Naive thymus-derived CD4-positive, alpha-beta T cell (primary cell): ENCODE results near the gene JAM3. TPM values are rescaled to one million over a fixed set of nuclear protein-coding genes. Genes with fewer than 3 reads are reported as not detected.

Source experiments
- ATAC-seq: fragments of 150-1000 bp; cut with Tn5 transposase; 2 replicates; pipeline ENCODE4 v1.10.0; 2021; ENCODE audit warnings: mild to moderate bottlenecking, moderate library complexity
- CTCF ChIA-PET: fragments of 350-600 bp; sonication (Branson Sonifier 250); formaldehyde crosslinking; loops from one replicate; lab custom pipeline; 2021; ENCODE audit warnings: antibody characterized with exemption; lab: Charles Lee
- POLR2A ChIA-PET: fragments of 350-600 bp; sonication (Branson Sonifier 250); formaldehyde crosslinking; loops from one replicate; lab custom pipeline; 2021; ENCODE audit warnings: antibody characterized with exemption, inconsistent platforms; lab: Charles Lee
- DNase-seq, 9 donors: peaks; one replicate each; pipeline versions ENCODE4 v3.0.0 to v3.0.0-alpha.2; 2020 to 2022; ENCODE audit warnings: mixed read lengths in 1 of 9
- H3K27ac ChIP-seq: one replicate; pipeline ENCODE4 v1.7.0; 2013; ENCODE audit warnings: mild to moderate bottlenecking, low read depth, low read length, moderate library complexity
- H3K27me3 ChIP-seq, 2 donors: one replicate each; pipeline ENCODE4 v1.7.0; 2013; ENCODE audit warnings: low read length in 2 of 2, mild to moderate bottlenecking in 2 of 2, moderate library complexity in 2 of 2; ENCODE audit not compliant: control insufficient read depth in 2 of 2, insufficient read depth in 2 of 2
- H3K36me3 ChIP-seq, 3 experiments: 1 replicate in 2 of 3; 2 replicates in 1 of 3; pipeline ENCODE4 v1.7.0; 2013; ENCODE audit warnings: low read length in 3 of 3, mild to moderate bottlenecking in 3 of 3, moderate library complexity in 1 of 3; ENCODE audit not compliant: insufficient read depth in 3 of 3, control insufficient read depth in 2 of 3
- H3K4me1 ChIP-seq, 2 donors: one replicate each; pipeline ENCODE4 v1.7.0; 2013; ENCODE audit warnings: low read length in 2 of 2, mild to moderate bottlenecking in 2 of 2, moderate library complexity in 1 of 2; ENCODE audit not compliant: control insufficient read depth in 2 of 2, insufficient read depth in 2 of 2
- H3K4me3 ChIP-seq: 2 replicates; pipeline ENCODE4 v1.7.0; 2013; ENCODE audit warnings: mild to moderate bottlenecking, low read length
- H3K9me3 ChIP-seq, 3 experiments: 1 replicate in 2 of 3; 2 replicates in 1 of 3; pipeline ENCODE4 v1.7.0; 2013; ENCODE audit warnings: low read length in 3 of 3; ENCODE audit not compliant: control insufficient read depth in 2 of 3
- H3K27ac Mint-ChIP-seq, 9 donors: one replicate each; pipeline ENCODE4 v1.8.0; 2020 to 2022; ENCODE audit warnings: mixed read lengths in 9 of 9, mild to moderate bottlenecking in 8 of 9, moderate library complexity in 5 of 9, inconsistent platforms in 2 of 9
- H3K27me3 Mint-ChIP-seq, 5 donors: one replicate each; pipeline ENCODE4 v1.8.0; 2021 to 2022; ENCODE audit warnings: mixed read lengths in 5 of 5, mild to moderate bottlenecking in 1 of 5
- H3K36me3 Mint-ChIP-seq, 5 donors: one replicate each; pipeline ENCODE4 v1.8.0; 2020 to 2022; ENCODE audit warnings: mixed read lengths in 5 of 5, mild to moderate bottlenecking in 3 of 5, inconsistent platforms in 1 of 5
- H3K4me1 Mint-ChIP-seq, 7 donors: one replicate each; pipeline ENCODE4 v1.8.0; 2020 to 2022; ENCODE audit warnings: mixed read lengths in 7 of 7, mild to moderate bottlenecking in 3 of 7, inconsistent platforms in 1 of 7
- H3K4me3 Mint-ChIP-seq, 10 donors: one replicate each; pipeline ENCODE4 v1.8.0; 2020 to 2022; ENCODE audit warnings: mild to moderate bottlenecking in 10 of 10, mixed read lengths in 10 of 10, moderate library complexity in 6 of 10, inconsistent platforms in 2 of 10
- H3K9me3 Mint-ChIP-seq, 11 donors: one replicate each; pipeline ENCODE4 v1.8.0; 2020 to 2022; ENCODE audit warnings: mixed read lengths in 11 of 11, mild to moderate bottlenecking in 4 of 11, inconsistent platforms in 1 of 11, moderate library complexity in 1 of 11
- intact Hi-C, 2 donors: fragments of 100-400 bp; cut with micrococcal nuclease; formaldehyde crosslinking; loops; one replicate each; pipeline ENCODE4 v1.15.1; 2023
- polyA plus RNA-seq, 2 donors: library from polyadenylated mRNA; unstranded; fragments of 300-500 nt; fragmentation: Illumina TruSeq; gene quantifications; one replicate each; pipeline ENCODE4 v1.2.3, GENCODE V29; 2021
- total RNA-seq, 6 experiments: library from RNA in 5 of 6; stranded (reverse) in 5 of 6; gene quantifications; 1 replicate in 5 of 6; 2 replicates in 1 of 6; pipeline ENCODE4 v1.2.3 and lab custom pipeline; 2021 to 2026

Gene JAM3
- total and polyA plus RNA-seq, 7 experiments from 2014 or later = 4.8 to 8.2 (median 6.0) TPM

DNA sequence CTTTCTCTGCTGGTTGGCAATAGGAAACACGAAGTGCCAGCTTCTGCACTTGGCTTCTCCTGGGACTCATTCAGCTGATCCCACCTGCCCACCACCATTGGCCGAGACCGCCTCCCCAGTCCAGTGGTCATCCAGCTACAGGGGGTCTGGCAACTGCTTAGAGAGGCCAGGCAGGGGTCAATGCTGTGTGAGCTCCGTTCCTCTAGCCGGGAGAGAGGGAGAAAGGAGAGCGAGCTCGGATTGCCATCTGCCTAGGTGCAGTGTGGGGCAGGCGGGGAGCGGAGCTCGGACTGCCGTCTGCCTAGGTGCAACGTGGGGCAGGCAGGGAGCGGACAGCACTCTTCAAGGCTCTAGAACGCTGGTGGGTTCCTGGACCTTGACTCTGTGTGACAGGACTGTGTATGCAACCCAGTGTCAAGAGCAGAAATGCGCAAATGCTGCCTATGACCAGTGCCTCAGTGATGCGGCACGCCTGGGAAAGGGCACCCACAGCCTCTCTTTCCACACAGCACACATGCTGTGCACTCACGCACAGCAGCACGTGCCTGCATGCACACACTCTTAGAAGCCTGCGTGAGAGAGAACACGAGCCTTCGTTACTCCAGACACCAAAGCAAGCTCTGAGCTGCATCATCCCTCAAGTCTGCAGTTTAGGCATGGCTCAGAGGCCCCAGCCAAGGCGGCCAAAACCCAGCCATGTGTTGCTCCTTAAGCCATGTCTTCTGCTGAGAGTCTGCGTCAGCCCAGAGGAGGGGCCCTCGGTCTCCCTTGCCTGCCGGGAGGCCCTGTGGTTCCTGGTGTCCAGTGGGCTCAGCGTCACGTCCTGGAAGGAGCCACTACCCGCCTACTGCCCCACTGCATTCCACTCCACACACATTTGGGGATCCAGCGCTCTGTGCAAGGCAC, 26.8 kb upstream of the JAM3 start:
- Histone ChIP-seq H3K4me1 (peaks cover 0 to 7% of the 10 kb centered on the region in 2 donors), H3K4me3 (no peak overlapping the region), H3K27ac (no peak overlapping the region), H3K36me3 (no peaks in the 10 kb centered on the region), H3K27me3 (no peaks in the 10 kb centered on the region), H3K9me3 (no peaks in the 10 kb centered on the region)
- ATAC-seq (no peak), DNase-seq (no peak)
- CTCF ChIA-PET = interaction anchor here (0.6 to 2.0 kb wide), 2 partner anchors 13 to 40 kb away, joined by 3 to 4 read pairs; no protein-coding TSS in a partner anchor
- POLR2A ChIA-PET = interaction anchor here (1.6 kb wide), 1 partner anchor 9 kb away, joined by 4 read pairs; no protein-coding TSS in a partner anchor
- Mint-ChIP-seq H3K4me3 (no peak overlapping the region), H3K27me3 (peaks cover 0 to 10% (median 2%) of the 10 kb centered on the region in 5 donors), H3K27ac (peak overlapping the region in 1 of 9 donors; percentile 17), H3K9me3 (no peaks in the 10 kb centered on the region), H3K36me3 (no peaks in the 10 kb centered on the region), H3K4me1 (peaks cover 8 to 18% (median 12%) of the 10 kb centered on the region in 7 donors)
- intact Hi-C loops = no loop called here

DNA sequence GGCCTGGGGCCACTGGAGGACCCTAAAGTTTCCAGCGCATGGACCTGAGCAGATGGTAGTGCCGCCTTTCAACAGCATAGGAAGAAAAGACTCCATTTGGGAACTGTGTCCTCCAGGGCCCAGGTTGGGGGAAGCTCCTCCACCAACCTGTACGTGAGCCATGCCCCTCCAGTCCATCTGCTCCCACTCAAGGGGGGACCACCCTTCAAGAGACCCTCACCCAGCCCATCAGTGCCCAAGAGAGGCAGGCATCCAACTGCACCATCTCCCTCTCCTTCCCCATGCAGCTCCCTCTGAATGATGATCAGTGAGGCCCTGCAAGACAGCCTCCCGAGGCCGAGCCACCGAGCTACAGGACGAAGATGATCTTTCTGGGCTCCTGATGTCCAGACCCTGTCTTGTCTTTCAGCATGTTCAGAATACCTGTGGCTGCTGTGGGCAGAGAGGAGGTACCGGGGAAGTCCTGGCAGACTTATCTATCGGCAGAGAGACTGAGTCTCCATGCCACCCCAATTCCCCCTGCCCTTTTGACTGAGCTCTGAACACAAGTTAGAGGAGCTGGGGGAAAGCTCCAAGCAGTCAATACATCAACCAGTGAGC, 25.0 kb upstream of the JAM3 start:
- no peaks in the 10 kb centered on the region for H3K9me3 ChIP-seq
- H3K27ac Mint-ChIP-seq = peak overlapping the region in 1 of 9 donors; percentile 34
- H3K36me3 ChIP-seq = no peaks in the 10 kb centered on the region
- no peak overlapping the region for H3K27ac ChIP-seq
- no peak for ATAC-seq
- POLR2A ChIA-PET = interaction anchor here (1.0 to 1.1 kb wide), 2 partner anchors 8 to 23 kb away, joined by 3 to 5 read pairs; no protein-coding TSS in a partner anchor
- H3K4me3 ChIP-seq = no peak overlapping the region
- no peaks in the 10 kb centered on the region for H3K27me3 ChIP-seq
- H3K27me3 Mint-ChIP-seq = peaks cover 4 to 23% (median 9%) of the 10 kb centered on the region in 5 donors
- no peak for DNase-seq
- H3K4me1 ChIP-seq = no peaks in the 10 kb centered on the region
- intact Hi-C loops = no loop called here
- H3K4me3 Mint-ChIP-seq = no peak overlapping the region
- H3K36me3 Mint-ChIP-seq = no peaks in the 10 kb centered on the region
- no peaks in the 10 kb centered on the region for H3K9me3 Mint-ChIP-seq
- H3K4me1 Mint-ChIP-seq = peaks cover 0 to 12% (median under 1%) of the 10 kb centered on the region in 7 donors
- CTCF ChIA-PET = interaction anchor here (0.5 to 3.4 kb wide), 5 partner anchors 54 to 230 kb away, joined by 3 to 29 read pairs (median 3); no protein-coding TSS in a partner anchor

DNA sequence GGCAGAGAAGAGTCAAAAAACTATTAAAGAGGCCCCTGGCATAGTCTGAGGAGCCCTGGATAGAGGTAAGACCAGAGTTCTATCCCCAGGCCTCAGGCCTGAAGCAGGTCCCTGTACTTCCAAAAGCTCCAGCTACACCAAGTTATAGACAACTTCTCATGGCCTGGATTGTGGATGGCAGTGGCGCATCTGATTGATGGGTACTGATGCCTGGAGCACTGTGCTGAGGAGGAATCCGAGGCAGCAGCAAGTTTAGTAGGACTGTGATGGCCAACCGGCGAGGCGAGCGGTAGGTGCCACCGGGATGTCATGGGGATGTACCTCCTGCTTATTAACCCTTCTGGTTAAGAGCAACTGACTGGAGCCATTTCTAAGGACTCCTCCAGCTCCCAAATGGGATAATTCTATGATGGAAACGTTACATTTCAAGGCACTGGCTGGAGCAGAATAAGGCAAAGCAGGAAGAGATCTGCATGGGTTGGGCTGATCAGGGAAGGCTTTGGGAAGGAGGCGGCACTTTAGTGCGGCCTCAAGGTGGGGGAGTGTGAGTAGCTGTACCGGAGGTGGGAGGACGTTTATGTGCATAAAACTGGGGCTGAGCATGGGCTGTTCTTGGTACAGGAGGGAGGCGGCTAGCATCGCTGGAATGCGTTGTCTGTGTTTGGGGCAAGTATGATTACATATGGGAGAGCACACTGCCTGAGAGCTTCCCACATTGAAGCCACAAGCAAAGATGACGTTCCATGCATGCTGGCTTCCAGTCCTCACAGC, 24.2 kb upstream of the JAM3 start:
- no peaks in the 10 kb centered on the region for H3K36me3 ChIP-seq
- CTCF ChIA-PET = interaction anchor here (0.6 to 3.4 kb wide), 6 partner anchors 25 to 163 kb away, joined by 3 to 29 read pairs (median 3); no protein-coding TSS in a partner anchor
- POLR2A ChIA-PET = interaction anchor here (1.0 to 1.2 kb wide), 3 partner anchors 9 to 97 kb away, joined by 3 to 5 read pairs (median 3); no protein-coding TSS in a partner anchor
- Mint-ChIP-seq H3K27me3 (peaks cover 8 to 26% (median 16%) of the 10 kb centered on the region in 5 donors), H3K36me3 (no peaks in the 10 kb centered on the region), H3K4me3 (no peak overlapping the region), H3K27ac (peak overlapping the region in 4 of 9 donors; percentile 3 to 65 (median 39)), H3K4me1 (peaks cover 0 to 12% (median 6%) of the 10 kb centered on the region in 7 donors), H3K9me3 (no peaks in the 10 kb centered on the region)
- DNase-seq = no peak
- no peak overlapping the region for H3K27ac ChIP-seq
- no peaks in the 10 kb centered on the region for H3K9me3 ChIP-seq
- intact Hi-C loops = loop anchor here (1.0 kb wide), 2 partner anchors 77 to 117 kb away; no protein-coding TSS in a partner anchor
- H3K4me3 ChIP-seq = no peak overlapping the region
- no peaks in the 10 kb centered on the region for H3K4me1 ChIP-seq
- H3K27me3 ChIP-seq = peaks cover 0 to 2% of the 10 kb centered on the region in 2 donors
- ATAC-seq = no peak

DNA sequence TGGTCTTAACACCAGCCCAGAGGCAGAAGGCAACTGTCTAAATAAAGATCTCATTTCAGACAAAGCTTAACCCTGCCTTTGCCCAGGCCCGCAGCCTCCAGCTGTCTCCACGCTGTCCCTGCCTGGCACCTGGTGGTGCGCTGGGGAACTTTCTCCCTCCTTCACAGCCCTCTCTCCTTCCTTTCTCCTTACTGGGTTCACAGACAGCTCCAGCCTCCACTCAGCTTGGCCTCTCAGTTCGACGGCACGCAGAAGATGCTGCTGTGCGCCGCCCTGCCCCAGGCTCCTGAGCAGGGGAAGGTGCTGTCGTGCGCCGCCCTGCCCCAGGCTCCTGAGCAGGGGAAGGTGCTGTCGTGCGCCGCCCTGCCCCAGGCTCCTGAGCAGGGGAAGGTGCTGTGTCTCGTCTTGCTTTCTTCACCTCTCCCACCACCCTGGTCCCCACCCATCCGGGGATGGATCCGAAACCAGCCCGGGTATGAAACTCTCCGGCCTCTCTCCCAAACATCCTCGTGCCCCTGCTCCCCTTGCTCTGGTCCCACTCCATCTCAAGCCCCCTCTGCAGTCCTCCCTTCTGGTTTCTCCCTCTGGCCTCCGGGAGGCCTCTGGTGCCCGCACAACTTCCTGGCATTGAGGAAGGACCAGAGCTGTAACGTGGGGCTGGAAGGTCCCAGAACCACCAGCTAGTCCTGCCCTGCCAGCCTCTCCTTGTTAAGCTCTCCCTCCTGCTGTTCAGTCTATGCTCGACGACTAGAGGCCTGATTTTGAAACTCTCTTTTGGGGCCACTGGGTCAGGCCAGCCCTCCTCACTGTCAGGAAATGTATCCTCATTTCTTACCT, 22.9 kb upstream of the JAM3 start:
- POLR2A ChIA-PET = interaction anchor here (0.6 to 1.2 kb wide), 4 partner anchors 9 to 96 kb away, joined by 3 to 5 read pairs (median 3); no protein-coding TSS in a partner anchor
- CTCF ChIA-PET = interaction anchor here (1.2 to 3.4 kb wide), 3 partner anchors 26 to 118 kb away, joined by 3 to 29 read pairs (median 8); no protein-coding TSS in a partner anchor
- H3K27ac Mint-ChIP-seq = peak overlapping the region in 1 of 9 donors; percentile 10
- H3K4me3 Mint-ChIP-seq = peak overlapping the region in 1 of 10 donors; percentile 38
- H3K36me3 Mint-ChIP-seq = no peaks in the 10 kb centered on the region
- Histone ChIP-seq H3K9me3 (no peaks in the 10 kb centered on the region), H3K27ac (no peak overlapping the region), H3K4me1 (peaks cover 4% of the 10 kb centered on the region in 2 donors), H3K4me3 (no peak overlapping the region), H3K27me3 (peaks cover 0 to 3% of the 10 kb centered on the region in 2 donors), H3K36me3 (no peaks in the 10 kb centered on the region)
- H3K9me3 Mint-ChIP-seq = no peaks in the 10 kb centered on the region
- DNase-seq (peak in 4 of 9 donors; percentile 40 to 43 (median 40)), ATAC-seq (peak; percentile 39)
- H3K4me1 Mint-ChIP-seq = peaks cover 0 to 14% (median 9%) of the 10 kb centered on the region in 7 donors
- intact Hi-C loops = loop anchor here (1.0 kb wide), 2 partner anchors 79 to 119 kb away; no protein-coding TSS in a partner anchor
- peaks cover 8 to 26% (median 21%) of the 10 kb centered on the region in 5 donors for H3K27me3 Mint-ChIP-seq

DNA sequence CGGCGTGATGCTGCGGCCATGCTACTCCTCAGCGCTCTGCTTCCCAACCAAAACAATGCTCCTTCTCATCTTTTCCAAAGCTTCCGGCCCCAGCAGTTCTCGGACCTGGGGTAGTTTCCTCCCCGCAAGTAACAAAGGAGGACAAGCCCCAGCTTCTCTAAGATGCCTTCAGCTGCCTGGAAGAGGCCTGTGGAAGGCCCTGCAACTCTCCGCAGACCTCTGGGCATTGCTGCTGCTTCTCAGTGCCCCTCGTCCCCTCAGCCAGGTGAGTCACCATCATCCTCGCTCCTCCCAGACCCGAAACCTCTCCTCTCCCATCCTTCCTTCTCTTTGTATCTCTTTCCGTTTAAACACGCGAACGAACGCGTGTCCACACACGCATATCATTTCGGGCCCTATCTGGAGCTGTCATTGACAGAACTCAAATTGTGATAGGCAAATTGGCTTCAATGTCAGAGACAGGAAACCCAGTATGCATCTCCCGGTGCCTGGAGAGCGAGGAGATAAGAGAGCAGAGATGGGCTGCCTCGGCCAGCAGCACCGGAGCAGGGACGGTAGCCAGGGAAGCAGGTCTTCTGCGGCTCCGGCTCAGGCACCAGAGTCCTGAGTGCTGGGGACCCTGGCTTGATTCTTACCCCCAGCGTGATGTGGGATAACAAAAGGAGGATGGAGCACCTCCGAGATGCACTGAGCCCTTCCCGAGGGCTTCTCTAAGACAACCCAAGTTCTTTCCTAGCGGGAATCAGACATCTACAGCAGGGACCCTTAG, 22.0 kb upstream of the JAM3 start:
- Histone ChIP-seq H3K36me3 (no peaks in the 10 kb centered on the region), H3K27me3 (peaks cover 0 to 3% of the 10 kb centered on the region in 2 donors), H3K4me1 (peaks cover 4% of the 10 kb centered on the region in 2 donors), H3K27ac (no peak overlapping the region), H3K4me3 (no peak overlapping the region), H3K9me3 (no peaks in the 10 kb centered on the region)
- ATAC-seq (no peak), DNase-seq (no peak)
- ChIA-PET CTCF (interaction anchor here (2.1 to 3.4 kb wide), 2 partner anchors 100 to 119 kb away, joined by 8 to 29 read pairs; no protein-coding TSS in a partner anchor), POLR2A (interaction anchor here (0.6 kb wide), 1 partner anchor 8 kb away, joined by 3 read pairs; no protein-coding TSS in a partner anchor)
- Mint-ChIP-seq H3K27ac (peak overlapping the region in 1 of 9 donors; percentile 10), H3K27me3 (peaks cover 8 to 26% (median 21%) of the 10 kb centered on the region in 5 donors), H3K36me3 (no peaks in the 10 kb centered on the region), H3K4me3 (peak overlapping the region in 1 of 10 donors; percentile 38), H3K9me3 (no peaks in the 10 kb centered on the region), H3K4me1 (peaks cover 0 to 14% (median 9%) of the 10 kb centered on the region in 7 donors)
- intact Hi-C loops = no loop called here
